K562 treated with DMSO at 1 percent for 4 hours (cell line): ENCODE results near the gene OBI1. TPM values are rescaled to one million over a fixed set of nuclear protein-coding genes. Genes with fewer than 3 reads are reported as not detected.

ENCODE experiments used
- total RNA-seq: library from RNA; unstranded; fragments of 300-600 nt; gene quantifications from 2 replicates; pipeline ENCODE4 v1.2.3, GENCODE V29; 2022; ENCODE audit not compliant: insufficient read depth

The OBI1 gene, protein sequence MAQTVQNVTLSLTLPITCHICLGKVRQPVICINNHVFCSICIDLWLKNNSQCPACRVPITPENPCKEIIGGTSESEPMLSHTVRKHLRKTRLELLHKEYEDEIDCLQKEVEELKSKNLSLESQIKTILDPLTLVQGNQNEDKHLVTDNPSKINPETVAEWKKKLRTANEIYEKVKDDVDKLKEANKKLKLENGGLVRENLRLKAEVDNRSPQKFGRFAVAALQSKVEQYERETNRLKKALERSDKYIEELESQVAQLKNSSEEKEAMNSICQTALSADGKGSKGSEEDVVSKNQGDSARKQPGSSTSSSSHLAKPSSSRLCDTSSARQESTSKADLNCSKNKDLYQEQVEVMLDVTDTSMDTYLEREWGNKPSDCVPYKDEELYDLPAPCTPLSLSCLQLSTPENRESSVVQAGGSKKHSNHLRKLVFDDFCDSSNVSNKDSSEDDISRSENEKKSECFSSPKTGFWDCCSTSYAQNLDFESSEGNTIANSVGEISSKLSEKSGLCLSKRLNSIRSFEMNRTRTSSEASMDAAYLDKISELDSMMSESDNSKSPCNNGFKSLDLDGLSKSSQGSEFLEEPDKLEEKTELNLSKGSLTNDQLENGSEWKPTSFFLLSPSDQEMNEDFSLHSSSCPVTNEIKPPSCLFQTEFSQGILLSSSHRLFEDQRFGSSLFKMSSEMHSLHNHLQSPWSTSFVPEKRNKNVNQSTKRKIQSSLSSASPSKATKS
- 6.4 and 7.8 TPM in 2 replicates for total RNA-seq

DNA sequence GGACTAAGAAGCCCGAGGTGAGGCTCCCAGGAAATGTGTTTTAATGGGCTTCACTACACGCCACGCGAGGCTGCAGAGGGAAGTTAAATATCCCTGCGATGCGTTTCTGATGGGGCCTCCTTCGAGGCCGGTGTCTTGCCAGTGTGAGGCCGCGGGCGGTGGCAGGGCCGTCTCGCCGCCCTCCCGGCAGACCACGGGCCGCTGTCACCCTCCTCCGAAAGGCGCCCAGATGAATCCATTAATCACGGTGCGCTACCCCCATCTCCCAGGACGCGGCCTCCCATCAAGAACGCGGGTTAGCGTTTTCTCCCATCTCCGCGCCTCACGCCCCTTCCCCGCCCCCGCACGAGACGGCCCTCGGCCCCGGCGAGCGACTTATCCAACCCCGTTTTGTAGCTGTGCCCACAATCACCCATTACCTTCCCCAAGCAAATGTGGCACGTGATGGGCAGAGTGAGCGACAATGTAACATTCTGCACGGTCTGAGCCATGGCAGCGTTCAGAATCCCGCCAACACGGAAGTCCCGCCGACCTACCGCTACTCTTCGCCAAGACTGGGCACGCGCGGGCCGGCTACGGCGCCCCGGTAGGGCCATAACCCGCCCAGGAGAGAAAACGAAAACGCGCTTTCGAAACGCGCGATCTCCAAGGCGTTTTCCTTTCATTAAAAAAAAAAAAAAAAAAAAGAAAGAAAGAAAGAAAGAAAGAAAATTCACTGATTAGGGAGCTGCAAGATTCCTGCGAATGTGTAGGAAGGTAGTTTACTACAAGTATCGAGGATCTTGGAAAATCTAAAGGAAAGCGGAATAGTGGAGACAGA lies at the start of gene OBI1:
OBI1 (minus strand) TSS at position 526 of the 820 bp plus-strand sequence; CDS start at position 491, 35 bp downstream.

DNA sequence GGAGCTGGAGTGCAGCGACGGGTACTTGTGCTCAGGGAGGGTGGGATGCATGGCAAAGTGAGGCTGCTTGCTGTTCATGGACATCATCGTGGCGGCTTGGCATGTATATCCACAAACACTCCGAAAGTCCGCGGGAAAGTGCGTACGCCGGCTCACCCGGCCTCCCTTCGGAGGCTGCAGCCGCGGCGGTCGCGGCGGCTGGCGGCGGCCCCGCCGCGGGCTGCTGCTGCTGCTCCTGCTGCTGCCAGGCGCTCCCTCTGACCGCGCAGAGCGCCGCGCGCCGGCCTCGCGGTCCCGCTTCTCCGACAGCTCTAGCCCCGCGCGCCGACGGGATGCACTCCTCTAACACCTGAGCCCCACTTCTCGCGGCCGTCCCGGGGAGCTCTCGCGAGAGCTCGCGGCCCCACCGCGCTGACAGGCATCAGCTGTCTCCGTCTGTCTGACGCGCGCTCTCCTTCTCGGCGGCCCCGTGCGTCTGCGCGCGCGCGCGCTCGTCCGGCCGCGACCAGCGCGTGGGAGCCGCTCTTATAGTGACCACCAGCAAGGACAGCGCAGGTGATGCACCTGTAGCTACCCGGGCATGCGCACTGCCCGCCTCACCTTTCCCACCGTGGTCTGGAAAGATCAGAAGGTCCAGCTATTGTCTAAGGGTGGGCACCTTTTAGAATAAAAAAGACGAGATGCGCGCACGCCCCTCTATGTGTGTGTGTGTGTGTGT lies 55.6 kb downstream of the OBI1 start, which contains the start of gene POU4F1:
POU4F1 (minus strand) TSS at position 313 of the 718 bp plus-strand sequence; CDS start at position 87, 226 bp downstream.

Other genes starting within 250 kb of the OBI1 start
- 1.4 and 2.1 TPM in 2 replicates for gene POU4F1, start 55.6 kb downstream of the OBI1 start, total RNA-seq